Mononuclear cell (primary cell): Measurements from ENCODE around the gene TMEM114. TPM values are rescaled to one million over a fixed set of nuclear protein-coding genes. Genes with fewer than 3 reads are reported as not detected.

ENCODE experiments used
- H3K27me3 ChIP-seq: 2 replicates; pipeline ENCODE4 v1.6.0; 2011; ENCODE audit warnings: low read length, control low read depth; ENCODE audit not compliant: insufficient read depth
- H3K4me1 ChIP-seq: 2 replicates; pipeline ENCODE4 v1.5.1; 2011; ENCODE audit warnings: mild to moderate bottlenecking, low read length, control low read depth; ENCODE audit not compliant: insufficient read depth
- H3K4me3 ChIP-seq: 2 replicates; pipeline ENCODE4 v1.5.1; 2011; ENCODE audit warnings: mild to moderate bottlenecking, low read length, moderate library complexity
- H3K9me3 ChIP-seq: 2 replicates; pipeline ENCODE4 v1.5.1; 2011; ENCODE audit warnings: low read depth, mild to moderate bottlenecking, control low read depth, low read length
- total RNA-seq: library from RNA; depleted of rRNA; stranded (reverse); fragments of >200 nt; gene quantifications from one replicate; pipeline ENCODE4 v1.2.3, GENCODE V29; 2012

The TMEM114 gene
- total RNA-seq = not detected

DNA sequence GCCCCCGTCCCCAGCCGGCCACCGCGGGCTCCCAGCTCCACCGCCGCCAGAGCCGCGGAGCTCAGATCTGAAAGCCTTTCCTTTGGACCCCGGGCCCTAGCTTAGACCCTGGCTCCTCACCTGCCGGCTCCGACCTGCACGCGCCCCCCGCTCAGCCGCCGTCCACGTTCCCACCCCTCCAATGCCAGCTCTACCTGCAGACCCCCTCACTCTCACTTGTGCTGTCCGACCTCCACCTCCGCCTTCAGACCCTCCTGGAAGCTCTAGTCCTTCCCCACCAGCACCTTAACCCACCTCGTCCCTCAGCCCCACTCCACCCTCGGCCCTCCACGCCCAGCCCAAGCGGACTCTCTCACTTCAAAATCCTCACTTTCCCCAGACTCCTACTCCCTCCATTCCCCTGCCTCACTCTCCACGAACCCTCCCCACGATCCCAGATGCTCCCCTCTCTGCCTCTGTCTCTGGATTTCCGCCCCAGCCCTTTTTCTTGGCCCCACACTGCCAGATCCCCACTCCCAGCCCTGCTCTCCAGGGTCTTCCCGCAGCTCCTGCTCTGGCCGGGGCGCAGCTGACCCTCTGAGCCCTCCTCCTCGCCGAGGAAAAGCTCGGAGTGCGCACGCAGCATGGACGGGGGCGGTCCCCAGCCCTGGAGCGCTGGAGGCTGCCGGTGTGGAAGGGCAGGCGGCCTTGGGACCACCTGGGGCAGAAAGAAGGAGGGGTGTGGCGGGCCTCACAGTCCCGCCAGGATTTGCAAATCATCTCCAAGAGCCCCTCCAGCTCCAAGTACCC is at the start of gene TMEM114:
TMEM114 (minus strand) TSS at position 612 of the 789 bp plus-strand sequence. CDS start 673 bp downstream, outside the sequence.
- H3K27me3 ChIP-seq = peaks cover 45% of the 10 kb centered on the region

DNA sequence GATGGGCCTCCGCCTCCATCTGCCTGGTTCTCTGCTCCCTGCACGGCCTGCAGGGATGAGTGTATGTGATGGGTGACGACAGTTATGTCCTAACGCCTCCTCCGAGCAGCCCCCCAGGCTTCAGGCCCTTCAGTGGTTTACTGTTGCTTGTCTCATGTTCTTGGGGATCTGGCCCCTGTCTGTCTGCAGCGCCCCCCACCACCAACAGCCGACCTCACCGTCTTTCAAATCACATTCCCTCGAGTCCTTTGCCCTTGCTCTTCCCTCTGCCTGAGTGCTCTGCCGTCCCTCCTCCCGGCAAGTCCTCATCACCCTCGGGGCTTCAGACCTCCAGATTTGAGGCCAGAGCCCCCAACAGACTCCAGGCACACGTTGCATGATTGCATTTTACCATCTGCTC is 49.4 kb upstream of the TMEM114 start:
- no peaks in the 10 kb centered on the region for H3K9me3 ChIP-seq
- H3K4me3 ChIP-seq = no peak overlapping the region
- H3K27me3 ChIP-seq = no peaks in the 10 kb centered on the region
- peaks cover 16% of the 10 kb centered on the region for H3K4me1 ChIP-seq

More for the DNA sequence above, at the start of gene TMEM114:
- H3K4me1 ChIP-seq = no peaks in the 10 kb centered on the region
- H3K4me3 ChIP-seq = no peak within 1 kb of the TSS
- no peaks in the 10 kb centered on the region for H3K9me3 ChIP-seq

DNA sequence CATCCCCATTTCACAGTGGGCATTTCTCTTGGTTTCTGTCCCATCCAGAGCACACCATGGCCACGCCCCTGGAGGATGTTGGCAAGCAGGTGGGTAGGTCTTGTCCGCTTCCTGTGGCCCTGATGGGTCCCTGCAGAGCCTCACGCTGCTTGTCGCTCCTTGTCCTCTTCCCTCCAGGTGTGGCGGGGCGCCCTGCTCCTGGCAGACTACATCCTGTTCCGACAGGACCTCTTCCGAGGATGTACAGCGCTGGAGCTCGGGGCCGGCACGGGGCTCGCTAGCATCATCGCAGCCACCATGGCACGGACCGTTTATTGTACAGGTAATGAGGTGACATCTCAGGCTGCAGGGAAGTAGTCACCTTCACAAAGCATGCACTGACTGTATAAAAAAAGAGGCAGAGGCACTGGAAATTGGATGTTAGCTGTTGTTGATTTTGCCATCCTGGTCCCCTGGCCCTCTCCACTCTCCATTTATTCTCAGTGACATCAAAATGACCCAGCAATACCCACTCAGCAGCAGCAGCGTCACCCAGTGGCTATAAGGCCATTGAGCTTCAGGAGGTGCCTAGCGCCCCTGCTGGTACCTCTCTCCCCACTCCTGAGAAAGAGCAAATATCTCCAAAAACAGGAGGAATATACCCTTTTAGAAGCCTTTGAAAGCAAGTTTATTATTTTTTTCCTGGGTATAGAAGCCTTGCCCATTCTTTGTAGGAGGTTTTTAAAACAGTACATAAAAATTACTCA is 44.9 kb upstream of the TMEM114 start:
- Histone ChIP-seq H3K27me3 (no peaks in the 10 kb centered on the region), H3K4me1 (peaks cover 38% of the 10 kb centered on the region), H3K9me3 (no peaks in the 10 kb centered on the region), H3K4me3 (no peak overlapping the region)

DNA sequence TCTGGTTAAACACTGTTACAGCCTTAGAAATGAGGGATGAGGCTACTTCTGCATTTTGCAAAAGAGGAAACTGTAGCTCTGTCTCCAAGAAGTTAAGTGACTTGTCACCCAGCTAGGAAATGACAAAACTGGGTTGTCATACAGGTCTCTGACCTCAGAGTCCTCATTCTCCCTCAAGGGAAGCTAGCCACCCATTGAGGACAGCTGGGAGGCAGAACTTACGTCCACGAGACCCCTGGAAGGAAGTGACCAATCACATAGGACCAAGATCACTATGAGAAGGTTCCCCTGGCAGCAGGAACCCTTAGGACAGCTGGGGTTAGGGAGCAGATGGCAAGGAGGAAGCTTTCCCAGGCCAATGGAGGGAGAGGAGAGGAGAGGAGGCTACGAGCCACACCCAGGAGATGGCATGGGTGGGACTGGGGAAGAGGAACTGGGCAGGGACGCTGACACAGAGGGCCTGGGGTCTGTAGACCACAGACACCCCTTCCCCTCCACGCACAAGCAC is 42.4 kb upstream of the TMEM114 start:
- Histone ChIP-seq H3K27me3 (no peaks in the 10 kb centered on the region), H3K4me1 (peaks cover 38% of the 10 kb centered on the region), H3K4me3 (no peak overlapping the region), H3K9me3 (no peaks in the 10 kb centered on the region)

DNA sequence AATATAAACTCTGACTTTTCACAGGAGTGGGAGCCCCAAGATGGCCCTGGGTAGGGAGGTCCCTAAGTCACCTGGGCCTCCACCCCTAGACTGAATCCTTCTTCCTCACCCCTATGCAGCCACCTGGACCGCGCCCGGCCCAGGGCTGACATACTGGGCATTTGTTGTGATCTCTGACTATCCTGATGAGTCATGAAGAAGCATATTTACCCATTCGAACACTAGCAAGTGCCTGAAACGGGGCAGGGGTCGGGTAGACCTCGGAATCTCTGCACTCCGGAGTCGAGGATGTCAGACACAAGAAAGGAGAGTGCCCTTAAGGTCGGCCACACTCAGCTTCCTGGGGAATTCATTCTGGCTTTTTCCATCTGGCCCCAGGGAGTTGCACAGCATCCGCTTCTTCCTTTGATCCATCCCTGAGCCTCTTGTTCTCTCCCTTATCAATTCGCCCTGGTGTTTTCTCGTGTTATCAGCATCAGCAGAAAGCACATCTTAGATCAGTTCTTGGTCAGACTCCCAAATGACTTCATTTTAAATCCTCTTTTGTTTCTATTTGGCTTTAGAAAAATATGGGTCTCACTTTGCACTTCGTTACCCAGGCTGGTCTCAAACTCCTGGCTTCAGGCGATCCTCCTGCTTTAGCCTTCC is 41.6 kb upstream of the TMEM114 start:
- Histone ChIP-seq H3K9me3 (no peaks in the 10 kb centered on the region), H3K27me3 (no peaks in the 10 kb centered on the region), H3K4me1 (peaks cover 38% of the 10 kb centered on the region), H3K4me3 (no peak overlapping the region)

DNA sequence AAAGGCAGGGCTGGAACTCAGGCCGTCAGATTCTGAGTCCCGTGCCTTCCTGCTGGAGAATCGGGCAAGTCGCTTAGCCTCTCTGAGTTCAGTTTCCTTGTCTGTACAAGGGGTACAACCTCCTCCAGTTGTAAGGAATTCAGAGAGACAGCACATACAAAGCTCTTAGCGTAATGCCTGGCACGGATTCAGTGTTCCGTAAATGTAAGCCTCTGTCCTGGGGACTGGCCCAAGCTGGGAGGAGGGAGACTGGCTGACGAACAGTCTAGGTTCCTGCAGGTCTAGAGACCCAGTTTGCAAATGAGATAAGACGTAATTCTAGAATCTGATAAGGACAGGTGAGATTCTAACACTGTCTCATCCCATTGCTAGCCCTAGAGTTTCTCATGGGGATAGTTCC is 41.1 kb upstream of the TMEM114 start:
- Histone ChIP-seq H3K4me1 (peaks cover 38% of the 10 kb centered on the region), H3K9me3 (no peaks in the 10 kb centered on the region), H3K4me3 (no peak overlapping the region), H3K27me3 (no peaks in the 10 kb centered on the region)

DNA sequence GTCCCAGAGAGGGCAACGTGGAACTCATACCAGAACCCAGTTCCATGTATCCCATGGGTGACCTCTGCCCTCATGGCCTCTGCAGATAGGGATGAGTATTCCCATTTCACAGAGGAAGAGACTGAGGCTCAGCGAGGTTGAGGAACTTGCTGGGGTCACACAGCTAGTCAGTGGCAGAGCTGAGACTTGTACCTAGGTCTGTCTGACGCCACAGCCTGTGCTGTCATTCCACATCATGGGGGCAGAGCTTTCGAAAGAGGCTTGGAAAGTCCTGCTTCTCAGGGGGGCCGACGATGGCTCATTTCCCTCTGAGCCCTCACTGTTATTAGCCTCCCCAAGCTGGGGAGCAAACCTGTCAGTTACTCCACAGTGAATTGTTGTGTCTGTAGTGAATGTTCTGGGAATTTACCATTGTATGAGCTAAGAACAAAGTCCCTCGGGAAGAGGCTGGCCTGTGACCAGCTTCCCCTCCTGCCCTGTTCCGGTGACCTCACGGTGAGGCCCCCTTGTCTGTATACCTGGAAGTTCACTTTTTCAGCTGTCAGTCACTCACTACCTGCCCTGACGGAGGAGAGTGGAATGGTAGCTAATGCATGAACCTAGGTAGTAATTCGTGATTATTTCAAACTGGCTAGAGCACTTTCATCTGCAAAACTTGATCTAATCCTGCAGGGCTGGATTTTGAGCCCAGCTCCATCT is 40.1 kb upstream of the TMEM114 start:
- H3K9me3 ChIP-seq = no peaks in the 10 kb centered on the region
- no peak overlapping the region for H3K4me3 ChIP-seq
- H3K27me3 ChIP-seq = no peaks in the 10 kb centered on the region
- H3K4me1 ChIP-seq = peaks cover 38% of the 10 kb centered on the region

DNA sequence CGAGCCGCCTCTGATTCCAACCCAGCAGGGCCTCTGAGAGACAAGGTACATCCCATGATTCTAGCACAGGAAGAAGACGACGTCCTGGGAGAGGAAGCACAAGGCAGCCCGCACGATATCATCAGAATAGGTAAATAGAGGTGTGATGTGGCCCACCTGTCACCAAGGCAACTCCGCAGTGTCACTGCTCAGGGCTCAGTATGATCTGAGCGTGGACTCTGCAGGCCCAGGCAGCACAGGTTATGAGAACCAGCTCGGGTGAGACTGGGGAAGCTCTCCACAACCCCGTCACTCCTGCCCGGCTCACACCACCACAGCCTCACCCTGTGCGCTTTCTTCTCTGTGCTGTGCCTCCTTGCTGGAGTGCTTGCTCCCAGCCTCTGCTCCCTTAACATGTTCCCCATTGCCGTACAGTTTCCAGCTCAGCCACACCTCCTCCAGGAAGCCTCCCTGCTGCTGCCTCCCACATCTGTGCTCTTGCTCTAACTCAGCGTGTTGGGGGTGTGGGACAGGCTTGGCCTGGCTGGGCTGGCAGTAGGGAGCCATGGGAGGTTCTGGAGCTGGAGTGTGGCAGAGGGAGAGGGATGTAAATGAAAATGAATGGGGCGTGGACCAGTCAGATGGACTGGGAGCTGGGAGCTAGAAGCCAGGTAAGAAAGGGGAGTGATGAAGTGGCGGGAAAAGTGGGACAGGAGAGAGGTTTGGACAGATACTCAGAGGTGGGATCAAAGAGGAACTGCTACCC is 38.8 kb upstream of the TMEM114 start:
- no peaks in the 10 kb centered on the region for H3K9me3 ChIP-seq
- H3K27me3 ChIP-seq = no peaks in the 10 kb centered on the region
- H3K4me3 ChIP-seq = no peak overlapping the region
- peaks cover 33% of the 10 kb centered on the region for H3K4me1 ChIP-seq

DNA sequence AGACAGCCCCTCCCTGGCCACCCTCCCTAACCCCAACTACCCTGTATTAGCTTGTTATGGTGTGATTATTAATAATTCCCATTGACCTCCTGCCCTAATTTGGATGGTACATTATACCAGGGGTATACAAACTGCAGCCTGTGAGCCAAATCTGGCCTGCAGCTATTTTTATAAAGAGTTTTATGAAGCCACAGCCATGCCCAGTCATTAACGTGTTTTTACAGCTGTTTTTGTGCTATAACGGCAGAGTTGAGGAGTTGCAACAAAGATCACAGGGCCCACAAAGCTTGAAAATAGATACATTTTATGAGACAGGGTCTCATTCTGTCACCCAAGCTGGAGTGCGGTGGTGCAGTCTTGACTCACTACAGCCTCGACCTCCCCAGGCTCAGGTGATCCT is 37.1 kb upstream of the TMEM114 start:
- Histone ChIP-seq H3K4me1 (peaks cover 31% of the 10 kb centered on the region), H3K4me3 (no peak overlapping the region), H3K9me3 (no peaks in the 10 kb centered on the region), H3K27me3 (no peaks in the 10 kb centered on the region)

DNA sequence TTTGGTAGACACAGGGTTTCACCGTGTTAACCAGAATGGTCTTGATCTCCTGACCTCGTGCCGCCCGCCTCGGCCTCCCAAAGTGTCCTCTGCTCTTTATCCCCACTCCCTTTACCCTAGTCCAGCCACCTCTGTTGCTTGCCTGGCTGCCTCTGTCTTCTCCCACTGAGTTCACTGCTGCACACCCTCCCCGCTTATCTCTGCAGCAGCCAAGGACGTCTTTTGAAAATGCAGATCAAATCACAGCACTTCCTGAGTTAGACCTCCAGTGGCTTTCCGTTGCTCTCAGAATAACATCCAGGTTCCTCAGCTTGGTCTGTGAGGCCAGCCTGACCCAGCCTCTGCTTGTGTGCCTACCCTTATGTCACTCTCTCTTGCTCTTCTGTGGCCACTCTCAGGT is 36.6 kb upstream of the TMEM114 start:
- H3K27me3 ChIP-seq = no peaks in the 10 kb centered on the region
- H3K9me3 ChIP-seq = no peaks in the 10 kb centered on the region
- H3K4me3 ChIP-seq = no peak overlapping the region
- peaks cover 31% of the 10 kb centered on the region for H3K4me1 ChIP-seq

DNA sequence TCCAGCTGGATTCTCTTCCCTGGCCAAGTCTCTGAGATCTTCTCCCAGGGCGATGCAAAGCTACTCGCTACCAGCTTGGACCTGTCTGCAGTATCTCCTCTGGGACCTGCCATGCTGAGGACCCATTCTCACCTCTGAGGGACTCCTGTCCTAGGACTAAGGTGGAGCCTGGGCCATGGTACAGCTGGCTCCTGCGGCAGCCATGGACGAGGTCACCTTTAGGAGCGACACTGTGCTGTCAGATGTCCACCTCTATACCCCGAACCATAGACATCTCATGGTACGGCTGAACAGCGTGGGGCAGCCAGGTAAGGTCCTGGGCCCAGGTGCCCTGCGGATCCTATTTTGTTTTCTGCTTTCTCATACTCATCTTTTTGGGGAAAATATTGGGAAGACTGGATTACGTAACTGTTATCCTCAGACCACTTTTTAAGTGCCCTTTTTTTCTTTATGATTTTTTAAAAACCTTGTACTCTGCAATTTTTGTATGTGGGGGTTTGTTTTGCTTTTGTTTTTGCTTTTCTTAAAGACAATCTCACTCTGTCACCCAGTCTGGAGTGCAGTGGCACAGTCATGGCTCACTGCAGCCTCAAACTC is 35.3 kb upstream of the TMEM114 start:
- no peak overlapping the region for H3K4me3 ChIP-seq
- H3K4me1 ChIP-seq = peaks cover 18% of the 10 kb centered on the region
- H3K27me3 ChIP-seq = no peaks in the 10 kb centered on the region
- no peaks in the 10 kb centered on the region for H3K9me3 ChIP-seq

DNA sequence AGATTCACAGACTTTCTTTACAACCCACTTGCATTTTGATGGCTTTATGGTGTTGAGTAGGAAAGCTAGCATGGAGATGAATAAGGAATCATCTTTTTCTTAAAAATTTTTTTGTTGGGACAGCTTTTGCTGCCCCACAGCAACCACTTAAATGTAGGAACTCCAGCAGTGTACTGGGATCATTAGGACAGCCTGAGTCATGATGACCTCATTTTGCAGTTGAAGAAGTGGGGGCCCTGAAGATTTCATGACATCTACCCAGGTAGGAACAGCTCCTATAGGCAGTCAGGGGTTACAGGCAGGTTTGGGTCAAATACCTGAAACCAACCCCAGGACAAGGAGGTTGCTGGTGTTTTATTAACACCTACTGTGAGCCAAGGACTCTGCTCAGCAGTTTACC is 33.3 kb upstream of the TMEM114 start:
- Histone ChIP-seq H3K9me3 (no peaks in the 10 kb centered on the region), H3K4me3 (no peak overlapping the region), H3K27me3 (peaks cover 2% of the 10 kb centered on the region), H3K4me1 (peaks cover 18% of the 10 kb centered on the region)

DNA sequence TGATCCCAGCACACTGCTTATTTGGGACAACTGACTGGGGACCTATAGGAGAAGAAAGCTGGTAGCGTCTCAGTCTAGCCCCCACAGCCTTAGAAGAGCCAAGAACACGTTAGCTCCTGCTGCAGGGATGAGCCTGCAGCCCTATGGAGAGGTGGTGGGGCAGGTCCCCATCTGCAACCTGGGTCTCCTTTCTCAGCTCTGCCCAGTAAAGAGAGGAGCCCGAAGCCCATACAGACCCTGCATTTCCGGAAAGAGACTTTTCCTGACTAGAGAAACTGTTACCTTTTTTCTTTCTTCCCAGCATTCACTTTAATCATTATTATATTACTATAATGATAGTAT is 32.0 kb upstream of the TMEM114 start:
- H3K4me3 ChIP-seq = peak overlapping the region; percentile 97
- H3K27me3 ChIP-seq = peaks cover 5% of the 10 kb centered on the region
- H3K4me1 ChIP-seq = peaks cover 18% of the 10 kb centered on the region
- H3K9me3 ChIP-seq = no peaks in the 10 kb centered on the region
